ENCODE data around the gene WDR27. TPM values are rescaled to one million over a fixed set of nuclear protein-coding genes. Genes with fewer than 3 reads are reported as not detected.
"Not testable (repeated sequence)": the region's sequence is repeated elsewhere in the genome, so short reads cannot be mapped to it uniquely, and the experiment has no call there.

WDR27 gene
- polyA plus RNA-seq, 1 donor from 2014 or later, result 8.6 TPM

DNA sequence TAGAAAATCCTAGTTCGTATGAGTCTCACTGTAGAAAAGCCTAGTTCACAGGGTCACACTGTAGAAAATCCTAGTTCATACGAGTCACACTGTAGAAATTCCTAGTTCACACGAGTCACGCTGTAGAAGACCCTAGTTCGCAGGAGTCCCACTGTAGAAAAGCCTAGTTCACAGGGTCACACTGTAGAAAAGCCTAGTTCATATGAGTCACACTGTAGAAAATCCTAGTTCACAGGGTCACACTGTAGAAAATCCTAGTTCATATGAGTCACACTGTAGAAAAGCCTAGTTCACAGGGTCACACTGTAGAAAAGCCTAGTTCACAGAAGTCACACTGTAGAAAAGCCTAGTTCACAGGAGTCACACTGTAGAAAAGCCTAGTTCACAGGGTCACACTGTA lies 56.4 kb downstream of the WDR27 start:
- H3K4me3 Mint-ChIP-seq, H3K4me1 Mint-ChIP-seq, H3K9me3 Mint-ChIP-seq, H3K27me3 Mint-ChIP-seq, H3K36me3 Mint-ChIP-seq, H3K27ac Mint-ChIP-seq: not testable (repeated sequence)

DNA sequence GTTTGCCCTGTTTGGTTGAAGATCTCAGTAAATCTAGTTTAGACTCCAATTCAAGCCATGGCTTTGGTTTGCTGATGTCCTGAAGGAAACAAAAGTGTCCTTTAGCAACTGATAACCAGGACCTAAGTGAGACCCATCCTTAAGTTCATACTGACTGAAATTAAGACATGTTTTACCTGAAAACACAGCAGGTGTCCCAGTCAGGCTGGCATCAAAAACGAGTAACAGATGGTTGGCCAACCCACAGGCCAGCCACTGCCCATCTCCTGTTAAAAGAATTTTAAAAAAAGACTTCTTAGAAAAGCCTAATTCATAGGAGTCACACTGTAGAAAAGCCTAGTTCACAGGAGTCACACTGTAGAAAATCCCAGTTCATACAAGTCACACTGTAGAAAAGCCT lies 58.3 kb downstream of the WDR27 start:
- no peak overlapping the region for H3K27ac Mint-ChIP-seq
- no peak overlapping the region for H3K4me3 Mint-ChIP-seq
- H3K4me1 Mint-ChIP-seq, result no peaks in the 10 kb centered on the region

DNA sequence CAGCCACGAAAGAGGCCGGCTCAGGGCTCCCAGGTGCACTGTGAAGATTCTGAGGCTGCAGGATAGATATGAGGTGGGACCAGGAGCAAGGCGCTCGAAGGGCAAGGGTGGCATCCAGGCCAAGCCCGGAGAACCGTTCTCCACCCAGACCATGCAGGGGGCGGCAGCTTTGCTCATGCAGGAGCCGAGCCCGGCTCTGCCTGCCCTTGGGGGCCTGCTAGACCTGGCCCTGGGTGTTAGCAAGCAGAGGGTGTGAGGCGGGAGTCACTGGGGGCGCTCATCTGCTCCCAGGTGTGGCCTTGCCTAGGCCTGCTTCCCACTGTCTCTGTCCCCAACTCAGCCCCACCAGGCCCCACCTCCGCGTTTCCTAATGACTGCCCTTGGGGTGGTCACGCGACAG lies 59.4 kb downstream of the WDR27 start:
- H3K9me3 Mint-ChIP-seq, result no peaks in the 10 kb centered on the region
- H3K4me1 Mint-ChIP-seq, result no peaks in the 10 kb centered on the region
- peaks cover 5% of the 10 kb centered on the region for H3K36me3 Mint-ChIP-seq
- no peak overlapping the region for H3K4me3 Mint-ChIP-seq
- H3K27me3 Mint-ChIP-seq, result no peaks in the 10 kb centered on the region
- H3K27ac Mint-ChIP-seq, result no peak overlapping the region

More for the DNA sequence above, 58.3 kb downstream of the WDR27 start:
- Mint-ChIP-seq H3K27me3 (no peaks in the 10 kb centered on the region), H3K36me3 (peaks cover 5% of the 10 kb centered on the region), H3K9me3 (no peaks in the 10 kb centered on the region)

DNA sequence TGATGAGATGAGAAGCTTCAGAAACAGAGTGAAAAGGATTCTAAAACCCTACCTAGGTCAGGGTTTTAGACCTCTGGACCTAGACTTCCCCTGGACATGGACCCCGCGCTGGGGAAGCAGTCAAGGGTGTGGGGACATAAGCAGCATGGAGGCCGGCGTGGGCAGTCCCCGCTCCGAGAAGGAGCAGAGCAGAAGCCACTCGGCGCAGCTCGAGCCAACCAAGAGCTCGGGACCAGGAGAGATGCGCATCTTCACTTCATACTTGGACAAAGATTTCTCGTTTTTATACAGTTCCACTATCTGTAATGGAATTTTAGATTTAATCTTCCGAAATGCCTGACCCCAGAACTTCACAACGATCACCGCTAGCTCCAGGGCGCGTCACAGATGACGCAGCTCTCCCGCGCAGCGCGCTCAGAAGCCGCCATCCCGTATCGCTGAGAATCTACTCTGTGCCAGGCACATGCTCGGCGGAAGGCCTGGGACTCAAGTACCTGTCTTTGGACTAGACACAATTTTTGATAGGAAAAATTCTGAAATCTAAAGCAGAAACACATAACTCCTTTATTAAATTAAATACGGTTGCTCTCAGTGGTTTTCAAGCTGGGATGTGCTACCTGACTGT lies 60.3 kb downstream of the WDR27 start:
- no peaks in the 10 kb centered on the region for H3K9me3 Mint-ChIP-seq
- peaks cover 7% of the 10 kb centered on the region for H3K36me3 Mint-ChIP-seq
- H3K27ac Mint-ChIP-seq, result peak overlapping the region in 1 of 3 donors; percentile 55
- H3K27me3 Mint-ChIP-seq, result no peaks in the 10 kb centered on the region
- no peak overlapping the region for H3K4me3 Mint-ChIP-seq
- H3K4me1 Mint-ChIP-seq, result no peaks in the 10 kb centered on the region

DNA sequence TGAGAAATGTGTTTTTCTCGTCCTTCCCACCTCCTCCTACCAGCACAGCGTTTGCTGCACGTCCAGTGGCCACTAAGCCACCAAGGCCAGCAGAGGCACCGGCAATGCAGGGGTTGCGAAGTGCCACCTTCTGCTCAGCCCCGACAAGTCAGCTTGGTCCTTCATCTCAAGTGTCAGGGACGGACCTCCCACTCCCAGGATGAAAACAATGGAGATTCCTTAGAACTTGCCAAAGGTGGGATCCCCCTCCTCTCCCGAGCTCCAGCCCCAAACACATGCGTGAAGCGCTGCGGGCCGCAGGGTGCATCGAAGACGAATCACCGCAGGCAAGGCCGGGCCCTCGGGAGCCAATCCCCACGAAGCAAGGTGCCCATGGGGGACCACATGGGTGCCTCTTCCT lies 60.8 kb downstream of the WDR27 start:
- H3K4me3 Mint-ChIP-seq, result peak overlapping the region in 1 of 4 donors; percentile 29
- H3K4me1 Mint-ChIP-seq, result no peaks in the 10 kb centered on the region
- peaks cover 7% of the 10 kb centered on the region for H3K36me3 Mint-ChIP-seq
- no peaks in the 10 kb centered on the region for H3K27me3 Mint-ChIP-seq
- no peaks in the 10 kb centered on the region for H3K9me3 Mint-ChIP-seq
- no peak overlapping the region for H3K27ac Mint-ChIP-seq

DNA sequence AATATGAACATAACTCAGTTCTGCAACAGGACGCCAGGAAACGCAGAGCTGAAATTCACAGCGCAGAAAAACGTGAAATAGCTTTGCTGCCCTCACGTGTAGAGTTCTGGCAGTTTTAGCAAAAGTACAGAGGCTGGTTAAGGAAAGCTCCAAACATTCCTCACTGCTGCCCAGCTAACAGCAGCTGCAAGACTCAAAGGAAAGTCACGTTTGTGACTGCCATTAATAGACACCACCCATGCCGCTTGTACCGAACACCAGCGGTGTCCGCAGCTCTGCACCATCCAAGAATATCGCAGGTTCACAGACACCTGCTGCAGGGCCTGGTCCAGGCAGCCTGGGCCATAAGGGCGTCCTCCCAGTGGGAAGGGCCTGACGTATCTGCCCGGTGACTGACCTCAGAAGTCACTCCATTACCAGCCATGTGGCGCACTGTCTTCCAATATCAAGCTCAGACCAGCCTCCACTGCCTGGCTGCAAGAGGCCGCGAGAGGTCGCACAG lies 61.4 kb downstream of the WDR27 start:
- Mint-ChIP-seq H3K4me1 (no peaks in the 10 kb centered on the region), H3K9me3 (no peaks in the 10 kb centered on the region), H3K27me3 (no peaks in the 10 kb centered on the region), H3K27ac (no peak overlapping the region), H3K36me3 (peaks cover 7% of the 10 kb centered on the region), H3K4me3 (no peak overlapping the region)

DNA sequence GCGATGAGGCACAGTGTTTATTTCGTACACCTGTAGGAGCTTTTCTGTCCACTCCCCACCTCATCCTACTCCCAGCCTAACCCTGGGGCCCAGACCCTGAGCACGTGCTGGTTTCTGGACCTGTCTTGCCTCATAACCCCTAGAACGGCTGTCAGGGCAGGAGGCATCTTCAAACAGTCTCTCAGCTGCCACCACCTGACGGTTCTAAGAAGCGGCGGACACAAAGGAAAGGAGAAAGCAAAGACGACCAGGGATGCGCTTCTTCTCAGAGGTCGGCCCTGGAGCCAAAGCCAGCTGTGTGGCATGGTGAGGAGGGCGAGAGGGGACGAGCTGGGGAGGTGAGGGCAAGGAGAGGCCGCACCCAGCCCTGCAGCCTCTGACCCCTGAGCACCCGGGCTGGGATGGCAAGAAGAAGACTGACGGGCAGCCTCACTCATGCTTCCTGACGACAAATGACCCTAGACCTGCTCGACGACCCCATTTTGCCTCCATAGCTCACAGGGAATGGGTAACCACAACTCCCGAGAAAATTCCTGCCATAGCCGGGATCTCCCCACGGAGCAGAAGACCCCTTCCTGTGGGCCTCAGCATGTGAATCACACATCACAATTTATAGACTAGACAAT lies 62.1 kb downstream of the WDR27 start:
- Mint-ChIP-seq H3K9me3 (no peaks in the 10 kb centered on the region), H3K36me3 (peaks cover 7% of the 10 kb centered on the region), H3K27me3 (no peaks in the 10 kb centered on the region), H3K4me1 (peaks cover 0 to under 1% (median 0%) of the 10 kb centered on the region in 3 donors), H3K27ac (no peak overlapping the region), H3K4me3 (no peak overlapping the region)

DNA sequence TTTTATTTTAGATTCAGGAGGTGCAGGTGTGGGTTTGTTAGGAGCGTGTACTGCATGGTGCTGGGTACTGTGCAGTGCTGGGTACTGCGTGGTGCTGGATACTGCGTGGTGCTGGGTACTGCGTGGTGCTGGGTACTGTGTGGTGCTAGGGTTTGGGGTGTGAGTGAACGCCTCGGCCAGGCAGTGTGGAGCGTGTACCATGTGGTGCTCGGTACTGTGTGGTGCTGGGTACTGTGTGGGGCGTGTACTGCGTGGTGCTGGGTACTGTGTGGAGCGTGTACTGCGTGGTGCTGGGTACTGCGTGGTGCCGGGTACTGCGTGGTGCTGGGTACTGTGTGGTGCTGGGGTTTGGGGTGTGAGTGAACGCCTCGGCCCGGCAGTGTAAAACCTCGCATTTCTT lies 62.9 kb downstream of the WDR27 start:
- Mint-ChIP-seq H3K36me3 (peaks cover 9% of the 10 kb centered on the region), H3K9me3 (no peaks in the 10 kb centered on the region), H3K4me1 (peaks cover 0 to 2% (median 0%) of the 10 kb centered on the region in 3 donors), H3K27ac (no peak overlapping the region), H3K4me3 (no peak overlapping the region), H3K27me3 (no peaks in the 10 kb centered on the region)

DNA sequence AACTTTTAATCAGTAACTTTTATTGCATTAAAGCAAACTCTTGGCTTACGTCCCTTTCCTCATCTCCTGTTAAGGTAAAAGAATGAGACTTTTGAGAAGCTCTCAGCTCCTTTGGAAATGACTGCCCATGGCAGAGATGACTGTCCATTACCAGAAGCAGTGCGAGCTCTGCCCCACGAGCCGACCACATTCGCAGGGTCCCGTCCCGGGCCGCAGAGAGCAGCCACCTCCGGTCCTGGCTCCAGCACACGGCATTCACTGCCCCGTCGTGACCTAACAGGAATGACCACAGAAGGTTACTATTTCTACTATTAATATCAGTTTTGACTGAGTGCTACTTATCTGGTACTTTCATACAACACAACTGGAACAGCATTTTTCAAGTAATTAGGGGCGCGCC lies 63.4 kb downstream of the WDR27 start:
- Mint-ChIP-seq H3K36me3 (peaks cover 9% of the 10 kb centered on the region), H3K27me3 (no peaks in the 10 kb centered on the region), H3K4me1 (peaks cover 0 to 2% (median 0%) of the 10 kb centered on the region in 3 donors), H3K9me3 (no peaks in the 10 kb centered on the region), H3K27ac (no peak overlapping the region), H3K4me3 (peak overlapping the region in 1 of 4 donors; percentile 51)

DNA sequence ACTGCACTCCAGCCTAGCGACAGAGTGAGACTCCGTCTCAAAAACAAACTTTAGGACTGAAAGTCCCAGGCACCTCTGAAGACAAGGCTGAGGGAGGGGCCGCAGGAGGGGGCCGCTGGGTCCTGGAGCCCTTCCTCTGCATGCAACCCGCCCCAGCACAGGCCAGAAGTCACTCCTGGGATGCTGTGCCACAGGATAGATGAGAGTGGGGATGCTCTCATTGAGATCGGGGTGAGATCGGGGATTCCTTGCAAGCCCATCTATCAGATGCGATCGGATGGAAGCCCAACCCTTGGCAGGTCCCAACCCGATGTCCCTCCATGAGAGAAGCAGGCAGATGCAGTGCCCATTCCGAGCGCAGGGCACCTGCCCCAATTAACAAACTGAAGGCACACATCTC lies 66.5 kb downstream of the WDR27 start:
- Mint-ChIP-seq H3K36me3 (peaks cover 12% of the 10 kb centered on the region), H3K27ac (no peak overlapping the region), H3K27me3 (no peaks in the 10 kb centered on the region), H3K4me3 (no peak overlapping the region), H3K4me1 (peaks cover 0 to 2% (median 0%) of the 10 kb centered on the region in 3 donors), H3K9me3 (no peaks in the 10 kb centered on the region)

DNA sequence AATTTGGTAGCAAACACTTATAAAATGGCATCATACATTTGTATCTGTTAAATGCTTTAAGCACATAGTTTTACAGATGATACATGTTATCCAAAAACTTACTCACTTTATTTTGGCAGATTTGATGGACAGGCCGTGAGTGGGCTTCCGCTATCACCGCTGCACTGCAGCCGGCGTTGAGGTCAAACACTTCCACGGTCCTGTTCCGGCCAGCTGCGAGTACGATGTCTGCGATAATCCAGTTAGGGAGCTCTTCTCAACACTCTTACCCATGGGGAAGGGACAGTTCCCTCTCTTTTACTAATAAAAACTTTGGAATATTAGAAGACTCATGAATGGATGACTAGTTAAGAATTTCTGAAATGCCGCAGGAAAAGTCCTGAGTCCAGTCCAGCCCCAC lies 69.0 kb downstream of the WDR27 start:
- Mint-ChIP-seq H3K4me1 (peaks cover 0 to 2% (median 0%) of the 10 kb centered on the region in 3 donors), H3K9me3 (no peaks in the 10 kb centered on the region), H3K27me3 (no peaks in the 10 kb centered on the region), H3K4me3 (no peak overlapping the region), H3K36me3 (peaks cover 7% of the 10 kb centered on the region), H3K27ac (no peak overlapping the region)

DNA sequence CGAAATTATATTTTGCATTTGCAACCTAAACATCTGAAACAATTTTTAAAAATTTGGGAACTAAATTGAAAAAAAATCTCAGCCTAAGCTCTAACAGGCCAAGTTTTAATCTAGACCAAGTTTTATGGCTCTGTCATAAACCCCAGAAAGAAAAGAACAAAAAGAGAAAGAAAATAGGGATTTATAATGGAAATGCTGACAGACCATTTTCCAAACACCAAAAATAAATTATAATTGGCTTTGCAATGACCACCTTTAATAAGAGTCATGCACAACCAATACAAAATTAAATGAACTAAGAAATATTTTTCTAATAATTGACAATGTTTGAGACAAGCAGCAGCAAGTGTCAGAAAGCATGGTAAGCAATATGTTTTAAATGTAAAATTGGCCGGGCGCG lies 72.6 kb downstream of the WDR27 start:
- Mint-ChIP-seq H3K4me1 (no peaks in the 10 kb centered on the region), H3K36me3 (peaks cover 6% of the 10 kb centered on the region), H3K9me3 (no peaks in the 10 kb centered on the region), H3K27ac (no peak overlapping the region), H3K4me3 (no peak overlapping the region), H3K27me3 (no peaks in the 10 kb centered on the region)

DNA sequence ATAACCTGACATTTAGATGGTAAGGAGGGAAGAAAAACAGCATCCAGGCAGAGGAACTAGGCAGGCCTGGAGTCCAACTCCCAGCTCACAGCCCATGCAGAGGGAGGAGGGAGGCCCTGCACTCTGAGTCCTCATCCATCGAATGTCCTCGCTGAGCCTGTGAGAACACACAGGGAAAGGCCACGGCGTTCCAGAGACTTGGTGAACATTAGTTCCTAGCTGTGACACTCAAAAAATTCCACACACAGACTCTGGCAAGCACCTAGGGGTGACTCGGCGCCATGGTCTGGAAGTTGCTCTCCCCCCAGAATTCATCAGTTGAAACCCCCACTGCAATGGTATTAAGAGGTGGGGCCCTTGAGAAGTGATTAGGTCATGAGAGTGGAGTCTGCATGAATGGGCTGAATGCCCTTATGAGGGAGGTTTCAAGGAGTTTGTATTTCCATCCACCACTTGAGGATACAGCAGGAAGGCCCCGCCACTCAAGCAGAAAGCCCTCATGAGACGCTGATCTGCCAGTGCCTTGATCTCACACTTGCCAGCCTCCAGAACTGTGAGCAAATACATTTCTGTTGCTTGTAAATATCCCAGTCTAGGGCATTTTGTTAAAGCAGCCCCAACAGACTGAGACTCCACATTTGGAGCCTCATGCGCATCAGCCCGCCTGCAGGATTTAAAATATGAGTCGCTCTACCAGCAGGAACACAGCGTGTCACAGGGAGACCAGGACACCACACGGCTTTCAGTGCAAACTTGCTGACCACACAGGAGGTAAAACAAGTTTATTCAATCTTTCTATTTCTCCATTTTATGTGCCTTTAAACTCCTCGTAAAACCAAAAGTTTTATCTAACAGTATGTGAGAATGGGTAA lies 73.9 kb downstream of the WDR27 start:
- H3K4me1 Mint-ChIP-seq, result no peaks in the 10 kb centered on the region
- H3K27me3 Mint-ChIP-seq, result no peaks in the 10 kb centered on the region
- H3K4me3 Mint-ChIP-seq, result no peak overlapping the region
- no peaks in the 10 kb centered on the region for H3K9me3 Mint-ChIP-seq
- no peak overlapping the region for H3K27ac Mint-ChIP-seq
- H3K36me3 Mint-ChIP-seq, result peaks cover 6% of the 10 kb centered on the region

DNA sequence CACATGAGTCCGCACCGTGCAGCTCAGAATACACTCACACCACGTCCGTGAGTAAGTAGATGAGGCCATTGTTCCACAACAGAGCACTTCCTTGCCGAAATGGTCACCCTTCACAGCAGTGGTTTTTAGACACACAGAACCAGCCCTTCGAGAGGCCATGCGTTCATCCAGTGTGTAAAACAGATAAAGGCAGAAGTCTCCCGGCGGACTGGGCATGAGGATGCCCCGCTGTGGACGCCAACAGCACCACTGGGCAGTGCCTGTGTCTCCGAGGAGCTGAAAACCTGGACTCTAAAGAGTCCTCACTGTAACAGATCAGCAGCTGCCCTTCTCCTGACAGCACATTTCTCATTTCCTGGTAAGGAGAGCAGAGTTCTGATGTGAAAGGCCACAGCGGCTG lies 75.2 kb downstream of the WDR27 start:
- H3K27me3 Mint-ChIP-seq, result no peaks in the 10 kb centered on the region
- H3K4me1 Mint-ChIP-seq, result no peaks in the 10 kb centered on the region

DNA sequence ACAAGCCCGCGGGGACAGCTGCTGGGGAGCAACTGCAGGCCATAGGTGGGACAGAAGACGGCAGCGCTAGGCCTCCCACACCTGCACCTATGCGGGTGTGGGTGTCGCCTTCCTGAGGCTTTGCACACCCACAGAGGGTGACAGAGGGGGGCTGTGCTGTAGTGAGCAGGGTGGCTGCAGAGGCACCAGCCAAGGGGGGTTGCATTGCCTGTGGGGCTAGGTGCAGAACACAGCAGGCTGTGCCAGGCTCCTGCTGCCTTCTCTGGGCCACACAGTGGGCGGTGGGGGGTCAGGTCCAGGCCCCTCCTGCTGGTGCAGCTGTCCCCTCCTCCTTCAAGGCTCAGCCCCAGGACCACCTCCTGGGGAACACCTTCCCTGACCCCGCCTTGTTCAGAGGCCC lies 75.7 kb downstream of the WDR27 start:
- Mint-ChIP-seq H3K27ac (no peak overlapping the region), H3K4me3 (no peak overlapping the region), H3K9me3 (no peaks in the 10 kb centered on the region), H3K27me3 (no peaks in the 10 kb centered on the region), H3K36me3 (peaks cover 3% of the 10 kb centered on the region), H3K4me1 (no peaks in the 10 kb centered on the region)

More for the DNA sequence above, 75.2 kb downstream of the WDR27 start:
- Mint-ChIP-seq H3K27ac (no peak overlapping the region), H3K4me3 (no peak overlapping the region), H3K9me3 (no peaks in the 10 kb centered on the region), H3K36me3 (peaks cover 3% of the 10 kb centered on the region)
